Neuronal stem cell (in vitro differentiated cells): ENCODE results near the gene ZNF329.

Source experiments
- DNase-seq: peaks from one replicate; pipeline ENCODE4 v3.0.0-alpha.2; 2013; ENCODE audit warnings: low spot score
- H2AFZ ChIP-seq: one replicate; pipeline ENCODE4 v1.6.1; 2013; ENCODE audit warnings: mild to moderate bottlenecking, low read length, inconsistent platforms
- H2AK5ac ChIP-seq: 2 replicates; pipeline ENCODE4 v1.6.1; 2013; ENCODE audit warnings: low read depth, mild to moderate bottlenecking, inconsistent platforms, low read length, moderate library complexity, mixed read lengths
- H2BK120ac ChIP-seq: 2 replicates; pipeline ENCODE4 v1.6.1; 2013; ENCODE audit warnings: low read depth, mild to moderate bottlenecking, inconsistent platforms, low read length, moderate library complexity, mixed read lengths
- H2BK12ac ChIP-seq: one replicate; pipeline ENCODE4 v1.6.1; 2013; ENCODE audit warnings: low read length, inconsistent platforms
- H2BK15ac ChIP-seq: 2 replicates; pipeline ENCODE4 v1.6.1; 2013; ENCODE audit warnings: mild to moderate bottlenecking, low read length, inconsistent platforms, mixed read lengths
- H2BK5ac ChIP-seq: one replicate; pipeline ENCODE4 v1.6.1; 2013; ENCODE audit warnings: inconsistent platforms, mild to moderate bottlenecking, low read length, moderate library complexity
- H3K14ac ChIP-seq: one replicate; pipeline ENCODE4 v1.6.1; 2013; ENCODE audit warnings: low read length, inconsistent platforms
- H3K18ac ChIP-seq: 2 replicates; pipeline ENCODE4 v1.6.1; 2013; ENCODE audit warnings: low read length, inconsistent platforms
- H3K23ac ChIP-seq: 2 replicates; pipeline ENCODE4 v1.6.1; 2013; ENCODE audit warnings: low read depth, mild to moderate bottlenecking, mixed read lengths, low read length, inconsistent platforms; ENCODE audit not compliant: poor library complexity
- H3K27ac ChIP-seq: replicated peaks from 3 replicates; pipeline ENCODE4 v1.5.1; 2013; ENCODE audit warnings: low read length, inconsistent platforms
- H3K27me3 ChIP-seq, 3 experiments: 2 replicates each; pipeline ENCODE4 v1.6.1; 2013; ENCODE audit warnings: low read length in 3 of 3, mild to moderate bottlenecking in 2 of 3, inconsistent platforms in 1 of 3, low read depth in 1 of 3, mixed read lengths in 1 of 3, moderate library complexity in 1 of 3; ENCODE audit not compliant: control insufficient read depth in 3 of 3, insufficient read depth in 3 of 3
- H3K36me3 ChIP-seq, 2 donors: replicated peaks in 1 of 2; 2 replicates each; pipeline ENCODE4 v1.6.1; 2013; ENCODE audit warnings: low read length in 2 of 2; ENCODE audit not compliant: control insufficient read depth in 2 of 2, insufficient read depth in 2 of 2
- H3K4ac ChIP-seq: 2 replicates; pipeline ENCODE4 v1.6.1; 2013; ENCODE audit warnings: inconsistent platforms, mild to moderate bottlenecking, low read length, moderate library complexity
- H3K4me1 ChIP-seq, 2 donors: 1 replicate in 1 of 2; 2 replicates in 1 of 2; pipeline ENCODE4 v1.6.1; 2013; ENCODE audit warnings: low read length in 2 of 2, low read depth in 1 of 2; ENCODE audit not compliant: control insufficient read depth in 2 of 2, insufficient read depth in 1 of 2
- H3K4me2 ChIP-seq: one replicate; pipeline ENCODE4 v1.6.1; 2013; ENCODE audit warnings: mild to moderate bottlenecking, low read length, inconsistent platforms; ENCODE audit not compliant: insufficient read depth, poor library complexity, severe bottlenecking
- H3K4me3 ChIP-seq, 2 donors: 2 replicates each; pipeline ENCODE4 v1.5.1; 2013; ENCODE audit warnings: low read length in 2 of 2, mild to moderate bottlenecking in 2 of 2, inconsistent platforms in 1 of 2, moderate library complexity in 1 of 2
- H3K79me1 ChIP-seq: one replicate; pipeline ENCODE4 v1.6.1; 2013; ENCODE audit warnings: low read depth, mild to moderate bottlenecking, inconsistent platforms, low read length, moderate library complexity
- H3K9ac ChIP-seq: one replicate; pipeline ENCODE4 v1.6.1; 2013; ENCODE audit warnings: mild to moderate bottlenecking, low read depth, low read length, inconsistent platforms; ENCODE audit not compliant: poor library complexity
- H3K9me3 ChIP-seq, 2 donors: replicated peaks in 1 of 2; 2 replicates each; pipeline versions ENCODE3 to v1.6.1; 2013; ENCODE audit warnings: low read length in 2 of 2, mild to moderate bottlenecking in 2 of 2, inconsistent platforms in 1 of 2, low read depth in 1 of 2, mixed read lengths in 1 of 2, moderate library complexity in 1 of 2; ENCODE audit not compliant: control insufficient read depth in 2 of 2, insufficient read depth in 1 of 2
- H4K8ac ChIP-seq: one replicate; pipeline ENCODE4 v1.6.1; 2013; ENCODE audit warnings: low read depth, mild to moderate bottlenecking, inconsistent platforms, low read length, moderate library complexity
- H4K91ac ChIP-seq: one replicate; pipeline ENCODE4 v1.6.1; 2013; ENCODE audit warnings: low read length, low read depth, mild to moderate bottlenecking, inconsistent platforms; ENCODE audit not compliant: poor library complexity
- WGBS, 2 donors: extraction: QIAGEN DNeasy Blood & Tissue Kit; methylation state at CpG; one replicate each; pipeline ENCODE4 v1.1.7; 2013; ENCODE audit warnings: missing lambda C conversion rate in 2 of 2, mixed read lengths in 1 of 2; ENCODE audit not compliant: insufficient read length in 2 of 2, insufficient replicate concordance in 1 of 2; ENCODE audit errors: extremely low coverage in 2 of 2; 5-methylcytosine and 5-hydroxymethylcytosine counted together

The ZNF329 gene

DNA sequence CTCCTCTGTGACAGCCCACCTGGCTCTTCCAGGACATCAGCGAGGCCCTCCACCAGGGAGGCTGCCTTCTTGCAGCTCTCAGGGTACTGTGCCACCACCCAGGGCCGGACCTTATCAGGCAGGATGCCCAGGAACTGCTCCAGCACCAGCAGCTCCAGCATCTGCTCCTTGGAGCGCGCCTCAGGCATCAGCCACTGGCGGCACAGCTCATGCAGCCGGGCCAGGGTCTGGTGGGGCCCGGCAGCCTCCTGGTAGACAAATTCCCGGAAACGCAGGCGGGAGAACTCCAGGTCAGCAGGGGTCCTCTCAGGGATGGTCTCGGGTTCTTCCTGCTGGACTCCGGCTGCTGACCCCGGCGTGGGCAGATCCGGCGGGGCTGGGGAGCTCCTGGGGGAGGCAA, 60.7 kb downstream of the ZNF329 start:
- Histone ChIP-seq H3K79me1 (peaks cover 13% of the 10 kb centered on the region), H2BK120ac (no peak overlapping the region), H2BK5ac (no peak overlapping the region), H3K9me3 (peaks cover 16 to 90% of the 10 kb centered on the region in 2 donors), H3K18ac (no peak overlapping the region), H4K91ac (no peak overlapping the region), H3K4ac (no peak overlapping the region), H3K14ac (no peak overlapping the region), H4K8ac (no peak overlapping the region), H2BK15ac (no peak overlapping the region), H3K27me3 (no peaks in the 10 kb centered on the region), H3K27ac (no peak overlapping the region), H2BK12ac (no peak overlapping the region), H3K9ac (no peak overlapping the region), H2AFZ (no peak overlapping the region), H3K4me1 (peaks cover 0 to 1% of the 10 kb centered on the region in 2 donors), H3K36me3 (peaks cover 46 to 91% of the 10 kb centered on the region in 2 donors), H3K23ac (no peak overlapping the region), H2AK5ac (no peak overlapping the region), H3K4me2 (no peak overlapping the region), H3K4me3 (no peak overlapping the region)
- no CpG with 5 or more reads among the region's 16 CpGs for WGBS, 2 donors
- no peak for DNase-seq

GRCh38 chr19:58088521-58089052, 62.0 kb downstream of the ZNF329 start:
- peaks cover 57 to 94% of the 10 kb centered on the region in 2 donors for H3K36me3 ChIP-seq

GRCh38 chr19:58086825-58087710, 63.5 kb downstream of the ZNF329 start:
- Histone ChIP-seq H3K9me3 (peaks cover 32 to 91% of the 10 kb centered on the region in 2 donors), H3K27me3 (no peaks in the 10 kb centered on the region), H3K4me1 (no peaks in the 10 kb centered on the region), H3K4me3 (no peak overlapping the region), H3K36me3 (peaks cover 57 to 83% of the 10 kb centered on the region in 2 donors), H3K4me2 (no peak overlapping the region), H2BK5ac (no peak overlapping the region), H3K79me1 (peaks cover 6% of the 10 kb centered on the region), H3K27ac (no peak overlapping the region), H2BK12ac (no peak overlapping the region), H2BK15ac (no peak overlapping the region), H3K18ac (no peak overlapping the region), H3K14ac (no peak overlapping the region), H2AFZ (no peak overlapping the region), H4K8ac (no peak overlapping the region), H4K91ac (no peak overlapping the region), H2BK120ac (no peak overlapping the region), H3K9ac (peak overlapping the region; percentile 21), H3K23ac (no peak overlapping the region), H3K4ac (peak overlapping the region; percentile 17), H2AK5ac (peak overlapping the region; percentile 46)
- DNase-seq, result no peak
- WGBS, 2 donors, result no CpG with 5 or more reads among the region's 23 CpGs

More at GRCh38 chr19:58088521-58089052, 62.0 kb downstream of the ZNF329 start:
- Histone ChIP-seq H3K4me1 (peaks cover 0 to 1% of the 10 kb centered on the region in 2 donors), H2BK12ac (no peak overlapping the region), H3K4me3 (peak overlapping the region in 1 of 2 donors; percentile 6), H2BK5ac (no peak overlapping the region), H4K8ac (no peak overlapping the region), H3K4me2 (no peak overlapping the region), H3K14ac (no peak overlapping the region), H2BK15ac (no peak overlapping the region), H2BK120ac (no peak overlapping the region), H3K9me3 (peaks cover 26 to 92% of the 10 kb centered on the region in 2 donors), H4K91ac (peak overlapping the region; percentile 24), H3K79me1 (peaks cover 11% of the 10 kb centered on the region), H3K18ac (no peak overlapping the region), H3K4ac (no peak overlapping the region), H2AFZ (no peak overlapping the region), H3K23ac (no peak overlapping the region), H3K27me3 (no peaks in the 10 kb centered on the region), H3K27ac (no peak overlapping the region), H2AK5ac (no peak overlapping the region), H3K9ac (no peak overlapping the region)
- WGBS, 2 donors, result no CpG with 5 or more reads among the region's 13 CpGs
- no peak for DNase-seq

GRCh38 chr19:58085348-58085875, 65.2 kb downstream of the ZNF329 start:
- Histone ChIP-seq H3K36me3 (peaks cover 57 to 67% of the 10 kb centered on the region in 2 donors), H2AFZ (no peak overlapping the region), H3K4me1 (no peaks in the 10 kb centered on the region), H2BK5ac (no peak overlapping the region), H2BK120ac (no peak overlapping the region), H3K4me2 (no peak overlapping the region), H3K4me3 (no peak overlapping the region), H3K4ac (no peak overlapping the region), H3K18ac (no peak overlapping the region), H3K27ac (no peak overlapping the region), H2BK12ac (no peak overlapping the region), H3K9ac (no peak overlapping the region), H2BK15ac (no peak overlapping the region), H3K23ac (no peak overlapping the region), H3K9me3 (peaks cover 37 to 76% of the 10 kb centered on the region in 2 donors), H4K91ac (no peak overlapping the region), H4K8ac (no peak overlapping the region), H2AK5ac (no peak overlapping the region), H3K27me3 (no peaks in the 10 kb centered on the region), H3K79me1 (peaks cover 6% of the 10 kb centered on the region), H3K14ac (no peak overlapping the region)
- no peak for DNase-seq
- no CpG with 5 or more reads among the region's 29 CpGs for WGBS, 2 donors
